MM.1S (cell line): ENCODE measurements around the gene PRKG2.

Source experiments
- DNase-seq: peaks from one replicate; pipeline ENCODE4 v3.0.0-alpha.2; 2015
- H2AFZ ChIP-seq: fragments of 300-600 bp; sonication (generic); 2 replicates; pipeline ENCODE4 v1.6.0; 2016; ENCODE audit warnings: antibody characterized with exemption, low read length
- H3F3A ChIP-seq: fragments of 300-600 bp; sonication (generic); 2 replicates; pipeline ENCODE4 v1.6.1; 2016; ENCODE audit warnings: mild to moderate bottlenecking, antibody characterized with exemption, low read length, moderate library complexity, mixed read lengths; ENCODE audit not compliant: insufficient read depth
- H3K27ac ChIP-seq: fragments of 300-600 bp; sonication (generic); 2 replicates; pipeline ENCODE4 v1.5.1; 2016; ENCODE audit warnings: mild to moderate bottlenecking, low read length
- H3K27me3 ChIP-seq: fragments of 300-600 bp; sonication (generic); replicated peaks from 2 replicates; pipeline ENCODE4 v1.6.0; 2016; ENCODE audit warnings: low read length; ENCODE audit not compliant: insufficient read depth
- H3K36me3 ChIP-seq: fragments of 300-600 bp; sonication (generic); replicated peaks from 2 replicates; pipeline ENCODE4 v1.6.1; 2016; ENCODE audit warnings: mild to moderate bottlenecking, low read length, mixed read lengths; ENCODE audit not compliant: insufficient read depth
- H3K4me1 ChIP-seq: fragments of 300-600 bp; sonication (generic); 2 replicates; pipeline ENCODE4 v1.6.1; 2016; ENCODE audit warnings: low read length, mixed read lengths
- H3K4me2 ChIP-seq: fragments of 300-600 bp; sonication (generic); 2 replicates; pipeline ENCODE4 v1.6.0; 2016; ENCODE audit warnings: low read depth, low read length
- H3K4me3 ChIP-seq: fragments of 300-600 bp; sonication (generic); 2 replicates; pipeline ENCODE4 v1.5.1; 2016; ENCODE audit warnings: low read length, mixed read lengths
- H3K79me2 ChIP-seq: fragments of 300-600 bp; sonication (generic); 2 replicates; pipeline ENCODE4 v1.6.1; 2016; ENCODE audit warnings: mixed run types, low read length, mixed read lengths
- H3K9ac ChIP-seq: fragments of 300-600 bp; sonication (generic); 2 replicates; pipeline ENCODE4 v1.6.1; 2016; ENCODE audit warnings: low read length, mixed read lengths
- H3K9me2 ChIP-seq: fragments of 300-600 bp; sonication (generic); replicated peaks from 2 replicates; pipeline ENCODE4 v1.6.1; 2016; ENCODE audit warnings: mild to moderate bottlenecking, low read length, mixed read lengths; ENCODE audit not compliant: insufficient read depth
- H3K9me3 ChIP-seq: fragments of 300-600 bp; sonication (generic); replicated peaks from 2 replicates; pipeline ENCODE4 v1.6.1; 2016; ENCODE audit warnings: mild to moderate bottlenecking, low read length, mixed read lengths; ENCODE audit not compliant: insufficient read depth
- H4K20me1 ChIP-seq: fragments of 300-600 bp; sonication (generic); 2 replicates; pipeline ENCODE4 v1.6.1; 2016; ENCODE audit warnings: mild to moderate bottlenecking, low read length, moderate library complexity, mixed read lengths; ENCODE audit not compliant: insufficient read depth
- CTCF ChIP-seq: fragments of 300-600 bp; sonication (generic); IDR thresholded peaks from 2 replicates; pipeline ENCODE4 v1.5.1; 2016; ENCODE audit warnings: antibody characterized with exemption, low read length, mixed read lengths
- EZH2 ChIP-seq: fragments of 300-600 bp; sonication (generic); optimal IDR thresholded peaks from 2 replicates; pipeline ENCODE3; 2017; ENCODE audit warnings: low read depth, mild to moderate bottlenecking, antibody characterized with exemption, low read length, mixed read lengths
- EZH2phosphoT487 ChIP-seq: fragments of 300-600 bp; sonication (generic); IDR thresholded peaks from 2 replicates; pipeline ENCODE4 v1.6.1; 2018; ENCODE audit warnings: antibody characterized with exemption, low read length

The PRKG2 gene

DNA sequence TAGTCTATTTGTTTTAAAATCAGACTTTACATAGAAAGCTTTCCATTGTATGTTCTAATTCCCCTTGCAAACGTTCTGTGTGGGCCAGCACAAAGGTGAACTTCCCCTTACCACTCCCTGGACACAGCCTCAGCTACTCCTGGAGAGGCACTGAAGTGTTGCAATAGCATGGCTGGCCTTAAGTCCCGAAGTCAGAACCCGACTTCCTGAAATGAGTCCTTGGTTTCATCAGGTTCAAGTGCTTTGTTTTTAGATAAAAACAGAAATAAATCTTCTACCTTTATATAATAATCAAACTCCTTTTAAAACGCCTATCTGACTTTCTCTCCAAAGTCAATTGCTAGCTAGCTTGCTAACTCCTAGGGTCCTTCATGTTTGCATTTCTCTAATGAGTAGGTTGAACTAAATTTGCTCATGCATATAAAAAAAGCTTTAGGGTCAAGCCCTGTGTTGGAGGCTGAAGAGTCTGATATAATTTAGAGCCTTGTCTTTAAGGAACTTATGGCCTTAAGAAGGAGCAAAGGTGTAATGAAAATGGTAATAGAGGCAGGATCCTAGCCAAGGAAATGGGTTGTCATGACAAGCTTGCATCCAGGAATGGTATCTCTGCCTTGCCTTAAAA, 175.6 kb downstream of the PRKG2 start:
- Histone ChIP-seq H3F3A (no peaks in the 10 kb centered on the region), H3K4me3 (no peak overlapping the region), H3K9me2 (no peaks in the 10 kb centered on the region), H3K79me2 (no peaks in the 10 kb centered on the region), H3K4me2 (no peak overlapping the region), H4K20me1 (no peaks in the 10 kb centered on the region), H3K9ac (no peak overlapping the region), H3K9me3 (no peaks in the 10 kb centered on the region), H2AFZ (no peak overlapping the region), H3K27me3 (peaks cover 50% of the 10 kb centered on the region), H3K36me3 (no peaks in the 10 kb centered on the region), H3K4me1 (no peaks in the 10 kb centered on the region), H3K27ac (no peak overlapping the region)
- DNase-seq, result no peak
- TF ChIP-seq EZH2phosphoT487 (no peak), CTCF (no peak), EZH2 (no peak)

GRCh38 chr4:81038636-81039350, 176.2 kb downstream of the PRKG2 start:
- H3F3A ChIP-seq, result no peaks in the 10 kb centered on the region
- no peak overlapping the region for H3K4me2 ChIP-seq
- TF ChIP-seq CTCF (no peak), EZH2phosphoT487 (no peak), EZH2 (no peak)
- no peak overlapping the region for H2AFZ ChIP-seq
- H3K4me1 ChIP-seq, result no peaks in the 10 kb centered on the region
- H3K27ac ChIP-seq, result no peak overlapping the region
- no peak for DNase-seq
- peaks cover 43% of the 10 kb centered on the region for H3K27me3 ChIP-seq
- no peaks in the 10 kb centered on the region for H3K79me2 ChIP-seq
- H4K20me1 ChIP-seq, result no peaks in the 10 kb centered on the region
- no peaks in the 10 kb centered on the region for H3K36me3 ChIP-seq
- H3K4me3 ChIP-seq, result no peak overlapping the region
- no peak overlapping the region for H3K9ac ChIP-seq
- H3K9me3 ChIP-seq, result no peaks in the 10 kb centered on the region
- no peaks in the 10 kb centered on the region for H3K9me2 ChIP-seq
